SK-N-SH treated with all-trans-retinoic acid at 6 μM for 48 hours (cell line): ENCODE data around the gene DNAJC5G.

Experiments used
- ATAC-seq: fragments of 200-7000 bp; cut with Tn5 transposase; 3 replicates; pipeline ENCODE4 v1.9.1; 2020; ENCODE audit warnings: mild to moderate bottlenecking, moderate library complexity
- ARNTL ChIP-seq: fragments of 450-650 bp; formaldehyde crosslinking; IDR thresholded peaks from 2 replicates; pipeline ENCODE4 v1.5.0; 2020; ENCODE audit warnings: low read depth, mild to moderate bottlenecking, moderate library complexity, borderline replicate concordance
- CREB5 ChIP-seq: fragments of 250-450 bp; sonication (Bioruptor Pico); IDR thresholded peaks from 2 replicates; pipeline ENCODE4 v1.5.1; 2020; ENCODE audit warnings: low read depth, mild to moderate bottlenecking, moderate library complexity
- CSDC2 ChIP-seq: fragments of 250-450 bp; sonication (Bioruptor Pico); IDR thresholded peaks from 2 replicates; pipeline ENCODE4 v1.5.0; 2020; ENCODE audit warnings: mild to moderate bottlenecking, moderate library complexity
- ESRRG ChIP-seq: fragments of 250-450 bp; sonication (Bioruptor Pico); IDR thresholded peaks from 2 replicates; pipeline ENCODE4 v1.6.1; 2021; ENCODE audit warnings: mild to moderate bottlenecking
- GLIS3 ChIP-seq: fragments of 250-450 bp; sonication (Bioruptor Pico); IDR thresholded peaks from 2 replicates; pipeline ENCODE4 v1.5.0; 2020; ENCODE audit warnings: mild to moderate bottlenecking, moderate library complexity
- ISL1 ChIP-seq: fragments of 250-450 bp; sonication (Bioruptor Pico); IDR thresholded peaks from 2 replicates; pipeline ENCODE4 v2.1.2; 2022; ENCODE audit warnings: mild to moderate bottlenecking, moderate library complexity
- OSR1 ChIP-seq: fragments of 250-450 bp; sonication (Bioruptor Pico); IDR thresholded peaks from 2 replicates; pipeline ENCODE4 v1.8.0; 2022; ENCODE audit warnings: moderate library complexity, mild to moderate bottlenecking, inconsistent platforms
- PATZ1 ChIP-seq: fragments of 250-450 bp; sonication (Bioruptor Pico); IDR thresholded peaks from 2 replicates; pipeline ENCODE4 v1.8.0; 2020; ENCODE audit warnings: mild to moderate bottlenecking, moderate library complexity, borderline replicate concordance
- POU6F1 ChIP-seq: fragments of 250-450 bp; sonication (Bioruptor Pico); IDR thresholded peaks from 2 replicates; pipeline ENCODE4 v1.8.0; 2021; ENCODE audit warnings: low read depth, mild to moderate bottlenecking, moderate library complexity, borderline replicate concordance
- PPARA ChIP-seq: fragments of 250-450 bp; sonication (Bioruptor Pico); IDR thresholded peaks from 2 replicates; pipeline ENCODE4 v1.5.0; 2020; ENCODE audit warnings: mild to moderate bottlenecking, borderline replicate concordance
- RARB ChIP-seq: fragments of 250-450 bp; sonication (Bioruptor Pico); IDR thresholded peaks from 2 replicates; pipeline ENCODE4 v1.8.0; 2021; ENCODE audit warnings: mild to moderate bottlenecking, moderate library complexity
- SNAI2 ChIP-seq: fragments of 250-450 bp; sonication (Bioruptor Pico); IDR thresholded peaks from 2 replicates; pipeline ENCODE4 v1.5.0; 2020; ENCODE audit warnings: mild to moderate bottlenecking, moderate library complexity
- TCF4 ChIP-seq: fragments of 250-450 bp; sonication (Bioruptor Pico); IDR thresholded peaks from 2 replicates; pipeline ENCODE4 v1.8.0; 2021; ENCODE audit warnings: mild to moderate bottlenecking, moderate library complexity, borderline replicate concordance
- TOX ChIP-seq: fragments of 250-450 bp; sonication (Bioruptor Pico); IDR thresholded peaks from 2 replicates; pipeline ENCODE4 v1.8.0; 2021; ENCODE audit warnings: mild to moderate bottlenecking, moderate library complexity, borderline replicate concordance
- ZC3H10 ChIP-seq: fragments of 250-450 bp; sonication (Bioruptor Pico); IDR thresholded peaks from 2 replicates; pipeline ENCODE4 v1.5.1; 2021; ENCODE audit warnings: mild to moderate bottlenecking, moderate library complexity
- ZFP3 ChIP-seq: fragments of 250-450 bp; sonication (Bioruptor Pico); IDR thresholded peaks from 2 replicates; pipeline ENCODE4 v1.5.0; 2020; ENCODE audit warnings: mild to moderate bottlenecking, moderate library complexity
- ZNF565 ChIP-seq: fragments of 450-650 bp; formaldehyde crosslinking; conservative IDR thresholded peaks from 2 replicates; pipeline ENCODE4 v1.5.0; 2020; ENCODE audit warnings: low read depth, mild to moderate bottlenecking, moderate library complexity
- ZNF70 ChIP-seq: fragments of 450-650 bp; formaldehyde crosslinking; IDR thresholded peaks from 2 replicates; pipeline ENCODE4 v1.5.0; 2020; ENCODE audit warnings: mild to moderate bottlenecking, moderate library complexity
- ZNF8 ChIP-seq: fragments of 450-650 bp; formaldehyde crosslinking; IDR thresholded peaks from 2 replicates; pipeline ENCODE4 v1.5.0; 2020; ENCODE audit warnings: mild to moderate bottlenecking, moderate library complexity
- TF ChIP-seq, protein P1 (sequence below): fragments of 250-450 bp; sonication (Bioruptor Pico); IDR thresholded peaks from 2 replicates; pipeline ENCODE4 v1.5.1; 2021; ENCODE audit warnings: mild to moderate bottlenecking, moderate library complexity
- TF ChIP-seq, protein P2 (sequence below): fragments of 250-450 bp; sonication (Bioruptor Pico); IDR thresholded peaks from 2 replicates; pipeline ENCODE4 v1.5.0; 2020; ENCODE audit warnings: mild to moderate bottlenecking, moderate library complexity

Gene DNAJC5G

GRCh38 chr2:27241761-27242613, 33.2 kb upstream of the DNAJC5G start (continued):
- TF ChIP-seq, protein P1, sequence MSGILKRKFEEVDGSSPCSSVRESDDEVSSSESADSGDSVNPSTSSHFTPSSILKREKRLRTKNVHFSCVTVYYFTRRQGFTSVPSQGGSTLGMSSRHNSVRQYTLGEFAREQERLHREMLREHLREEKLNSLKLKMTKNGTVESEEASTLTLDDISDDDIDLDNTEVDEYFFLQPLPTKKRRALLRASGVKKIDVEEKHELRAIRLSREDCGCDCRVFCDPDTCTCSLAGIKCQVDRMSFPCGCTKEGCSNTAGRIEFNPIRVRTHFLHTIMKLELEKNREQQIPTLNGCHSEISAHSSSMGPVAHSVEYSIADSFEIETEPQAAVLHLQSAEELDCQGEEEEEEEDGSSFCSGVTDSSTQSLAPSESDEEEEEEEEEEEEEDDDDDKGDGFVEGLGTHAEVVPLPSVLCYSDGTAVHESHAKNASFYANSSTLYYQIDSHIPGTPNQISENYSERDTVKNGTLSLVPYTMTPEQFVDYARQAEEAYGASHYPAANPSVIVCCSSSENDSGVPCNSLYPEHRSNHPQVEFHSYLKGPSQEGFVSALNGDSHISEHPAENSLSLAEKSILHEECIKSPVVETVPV, result no peak
- TF ChIP-seq, all 23 proteins: peak for 0

GRCh38 chr2:27242614-27242951, 32.6 kb upstream of the DNAJC5G start:
- no peak for ATAC-seq
- TF ChIP-seq, protein P1, result no peak
- TF ChIP-seq OSR1 (CRISPR knock-in tag) (no peak), ESRRG (CRISPR knock-in tag) (no peak), PATZ1 (CRISPR knock-in tag) (no peak)

DNA sequence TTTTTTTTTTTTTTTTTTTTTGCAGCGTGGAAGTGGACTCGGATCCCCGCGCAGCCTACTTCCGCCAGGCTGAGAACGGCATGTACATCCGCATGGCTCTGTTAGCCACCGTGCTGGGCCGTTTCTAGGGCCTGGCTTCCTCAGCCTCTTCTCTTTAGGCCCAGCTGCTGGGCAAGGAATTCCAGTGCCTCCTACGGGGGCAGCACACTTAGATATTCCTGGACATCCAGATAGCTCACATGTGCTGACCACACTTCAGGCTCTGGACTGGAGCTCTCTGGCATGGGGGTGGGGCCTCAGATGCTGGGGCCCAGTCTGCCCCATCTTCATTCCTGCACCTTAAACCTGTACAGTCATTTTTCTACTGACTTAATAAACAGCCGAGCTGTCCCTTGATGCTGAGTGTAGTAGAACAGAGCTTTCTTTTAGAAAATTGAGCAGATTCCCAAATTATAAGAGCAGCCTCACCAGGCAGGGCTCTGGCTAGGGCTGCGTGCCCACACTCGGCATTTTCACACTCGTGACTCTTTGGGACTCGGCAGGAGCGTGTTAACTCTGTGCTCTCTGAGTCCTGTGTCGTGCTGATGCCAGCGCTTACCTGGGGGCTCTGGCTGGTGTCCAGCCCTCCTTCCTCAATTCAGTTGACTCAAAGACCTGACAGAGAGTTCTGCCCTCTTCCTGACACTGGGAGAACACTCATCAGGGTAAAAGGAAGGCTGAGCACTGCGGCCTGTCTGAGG, 31.7 kb upstream of the DNAJC5G start:
- no peak for TF ChIP-seq SNAI2 (CRISPR knock-in tag)
- TF ChIP-seq TOX (CRISPR knock-in tag), result no peak
- no peak for TF ChIP-seq RARB (CRISPR knock-in tag)
- TF ChIP-seq TCF4, result no peak
- no peak for TF ChIP-seq OSR1 (CRISPR knock-in tag)
- TF ChIP-seq ZC3H10, result no peak
- ATAC-seq, result no peak

DNA sequence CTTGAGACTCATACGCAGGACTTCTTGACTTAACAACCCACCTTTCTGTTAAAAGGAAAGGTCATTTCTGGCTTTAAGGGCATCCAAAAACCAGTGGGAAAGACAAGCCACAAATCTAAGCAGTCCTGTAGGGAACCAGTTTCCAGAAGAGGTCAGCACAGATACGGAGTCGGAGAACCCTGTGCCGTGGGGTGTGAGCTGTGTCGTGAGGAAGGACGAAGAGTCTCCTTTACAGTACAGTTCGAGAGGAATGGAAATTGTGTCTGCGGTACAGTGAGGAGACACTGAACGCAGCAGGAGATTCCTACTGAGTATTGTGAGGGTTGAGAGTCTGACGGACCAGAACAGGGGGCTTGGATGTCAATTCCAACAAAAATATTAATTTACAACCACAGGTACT, 30.1 kb upstream of the DNAJC5G start:
- TF ChIP-seq ZC3H10, result no peak
- TF ChIP-seq, protein P2, sequence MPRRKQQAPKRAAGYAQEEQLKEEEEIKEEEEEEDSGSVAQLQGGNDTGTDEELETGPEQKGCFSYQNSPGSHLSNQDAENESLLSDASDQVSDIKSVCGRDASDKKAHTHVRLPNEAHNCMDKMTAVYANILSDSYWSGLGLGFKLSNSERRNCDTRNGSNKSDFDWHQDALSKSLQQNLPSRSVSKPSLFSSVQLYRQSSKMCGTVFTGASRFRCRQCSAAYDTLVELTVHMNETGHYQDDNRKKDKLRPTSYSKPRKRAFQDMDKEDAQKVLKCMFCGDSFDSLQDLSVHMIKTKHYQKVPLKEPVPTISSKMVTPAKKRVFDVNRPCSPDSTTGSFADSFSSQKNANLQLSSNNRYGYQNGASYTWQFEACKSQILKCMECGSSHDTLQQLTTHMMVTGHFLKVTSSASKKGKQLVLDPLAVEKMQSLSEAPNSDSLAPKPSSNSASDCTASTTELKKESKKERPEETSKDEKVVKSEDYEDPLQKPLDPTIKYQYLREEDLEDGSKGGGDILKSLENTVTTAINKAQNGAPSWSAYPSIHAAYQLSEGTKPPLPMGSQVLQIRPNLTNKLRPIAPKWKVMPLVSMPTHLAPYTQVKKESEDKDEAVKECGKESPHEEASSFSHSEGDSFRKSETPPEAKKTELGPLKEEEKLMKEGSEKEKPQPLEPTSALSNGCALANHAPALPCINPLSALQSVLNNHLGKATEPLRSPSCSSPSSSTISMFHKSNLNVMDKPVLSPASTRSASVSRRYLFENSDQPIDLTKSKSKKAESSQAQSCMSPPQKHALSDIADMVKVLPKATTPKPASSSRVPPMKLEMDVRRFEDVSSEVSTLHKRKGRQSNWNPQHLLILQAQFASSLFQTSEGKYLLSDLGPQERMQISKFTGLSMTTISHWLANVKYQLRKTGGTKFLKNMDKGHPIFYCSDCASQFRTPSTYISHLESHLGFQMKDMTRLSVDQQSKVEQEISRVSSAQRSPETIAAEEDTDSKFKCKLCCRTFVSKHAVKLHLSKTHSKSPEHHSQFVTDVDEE (CRISPR knock-in tag), result no peak
- no peak for TF ChIP-seq ARNTL (CRISPR knock-in tag)
- TF ChIP-seq GLIS3 (CRISPR knock-in tag), result no peak
- TF ChIP-seq ZNF70 (CRISPR knock-in tag), result no peak
- TF ChIP-seq ZFP3 (CRISPR knock-in tag), result no peak
- no peak for TF ChIP-seq POU6F1 (CRISPR knock-in tag)
- TF ChIP-seq TOX (CRISPR knock-in tag), result no peak
- TF ChIP-seq ZNF8, result no peak
- TF ChIP-seq CREB5 (CRISPR knock-in tag), result no peak
- no peak for TF ChIP-seq ISL1 (CRISPR knock-in tag)
- no peak for TF ChIP-seq OSR1 (CRISPR knock-in tag)
- TF ChIP-seq PPARA (CRISPR knock-in tag), result no peak
- no peak for TF ChIP-seq ESRRG (CRISPR knock-in tag)
- no peak for TF ChIP-seq ZNF565 (CRISPR knock-in tag)
- TF ChIP-seq, protein P1, result no peak
- TF ChIP-seq TCF4, result no peak
- TF ChIP-seq CSDC2 (CRISPR knock-in tag), result no peak
- TF ChIP-seq SNAI2 (CRISPR knock-in tag), result no peak
- TF ChIP-seq, all 23 proteins: peak for 0
- no peak for ATAC-seq
